GM12878 (cell line): ENCODE results near the gene STXBP5. TPM values are rescaled to one million over a fixed set of nuclear protein-coding genes. Genes with fewer than 3 reads are reported as not detected.

ENCODE experiments used
- ATAC-seq: fragments of 200-7000 bp; cut with Tn5 transposase; 3 replicates; pipeline ENCODE4 v1.9.1; 2020; ENCODE audit warnings: mild to moderate bottlenecking, moderate library complexity
- BruUV-seq: library from RNA; stranded (reverse); fragments of 400-500 nt; replicated peaks from 2 replicates; lab custom pipeline; 2021; lab: Mats Ljungman, UMichigan
- CTCF ChIA-PET: fragments of 300-600 bp; sonication (Branson Sonifier 250); formaldehyde crosslinking; extraction: SDS; loops from one replicate; lab custom pipeline; 2021; ENCODE audit warnings: inconsistent platforms; lab: Yijun Ruan, JAX
- POLR2A ChIA-PET: fragments of 350-600 bp; formaldehyde crosslinking; extraction: SDS; loops from one replicate; lab custom pipeline; 2021; ENCODE audit warnings: inconsistent platforms; lab: Charles Lee
- RAD21 ChIA-PET: fragments of 300-600 bp; sonication (Branson Sonifier 250); formaldehyde crosslinking; loops from one replicate; lab custom pipeline; 2023; ENCODE audit warnings: antibody characterized with exemption; ENCODE audit not compliant: unreplicated experiment; lab: Charles Lee
- SMC1A ChIA-PET: fragments of 300-600 bp; sonication (Branson Sonifier 250); formaldehyde crosslinking; loops from one replicate; lab custom pipeline; 2023; ENCODE audit not compliant: unreplicated experiment, uncharacterized antibody; lab: Charles Lee
- DNase-seq: peaks from one replicate; pipeline ENCODE4 v3.0.0-alpha.2; 2011; ENCODE audit warnings: low read depth, low spot score
- FAIRE-seq: peaks from 3 replicates; lab custom pipeline; 2011; peaks lifted over from hg19 to GRCh38; lab: Jason Lieb, UNC
- H2AFZ ChIP-seq: 2 replicates; pipeline ENCODE4 v1.6.0; 2011; ENCODE audit warnings: low read depth, low read length, control low read depth; ENCODE audit not compliant: control insufficient read depth
- H3K27ac ChIP-seq: 2 replicates; pipeline ENCODE4 v1.5.1; 2011; ENCODE audit warnings: control low read depth; ENCODE audit not compliant: control insufficient read depth, insufficient read depth
- H3K27me3 ChIP-seq, 2 experiments: replicated peaks in 1 of 2; 2 replicates each; pipeline versions ENCODE4 v1.6.0 to v1.6.1; 2011; ENCODE audit warnings: low read length in 1 of 2; ENCODE audit not compliant: control insufficient read depth in 2 of 2, insufficient read depth in 2 of 2
- H3K36me3 ChIP-seq, 2 experiments: 2 replicates each; pipeline ENCODE4 v1.5.1; 2011; ENCODE audit warnings: low read length in 1 of 2; ENCODE audit not compliant: control insufficient read depth in 2 of 2, insufficient read depth in 2 of 2
- H3K4me1 ChIP-seq: 2 replicates; pipeline ENCODE4 v1.6.1; 2011; ENCODE audit warnings: mild to moderate bottlenecking, low read length, moderate library complexity, mixed read lengths; ENCODE audit not compliant: control insufficient read depth, insufficient read depth
- H3K4me2 ChIP-seq: 2 replicates; pipeline ENCODE4 v1.6.0; 2011; ENCODE audit warnings: control low read depth; ENCODE audit not compliant: control insufficient read depth, insufficient read depth
- H3K4me3 ChIP-seq: fragments of 200-600 bp; sonication (generic); 2 replicates; pipeline ENCODE4 v1.5.1; 2016
- H3K79me2 ChIP-seq: 2 replicates; pipeline ENCODE4 v1.6.0; 2011; ENCODE audit warnings: low read length; ENCODE audit not compliant: control insufficient read depth, insufficient read depth
- H3K9ac ChIP-seq: 2 replicates; pipeline ENCODE4 v1.8.0; 2011; ENCODE audit warnings: low read length, control low read depth, mixed read lengths; ENCODE audit not compliant: control insufficient read depth, insufficient read depth
- H3K9me3 ChIP-seq: replicated peaks from 3 replicates; pipeline ENCODE4 v1.5.1; 2011; ENCODE audit warnings: mild to moderate bottlenecking, low read length; ENCODE audit not compliant: control insufficient read depth, insufficient read depth
- H4K20me1 ChIP-seq: 2 replicates; pipeline ENCODE4 v1.6.0; 2011; ENCODE audit not compliant: control insufficient read depth, insufficient read depth
- ATF7 ChIP-seq: fragments of 450-650 bp; IDR thresholded peaks from 2 replicates; pipeline ENCODE4 v1.6.1; 2016; ENCODE audit warnings: low read depth, mild to moderate bottlenecking
- BACH1 ChIP-seq: fragments of 450-650 bp; IDR thresholded peaks from 2 replicates; pipeline ENCODE4 v1.6.1; 2017; ENCODE audit warnings: mild to moderate bottlenecking, borderline replicate concordance
- BRCA1 ChIP-seq: IDR thresholded peaks from 2 replicates; pipeline ENCODE4 v1.6.1; 2011; ENCODE audit warnings: low read depth, low read length, improper control_type of control experiment
- EGR1 ChIP-seq, 2 experiments: IDR thresholded peaks; 1 replicate in 1 of 2; 2 replicates in 1 of 2; pipeline ENCODE4 v1.6.1; 2011 to 2012; ENCODE audit warnings: low read depth in 2 of 2, low read length in 2 of 2, borderline replicate concordance in 1 of 2, mild to moderate bottlenecking in 1 of 2, moderate library complexity in 1 of 2
- EP300 ChIP-seq, 2 experiments: fragments of 150-350 bp in 1 of 2; IDR thresholded peaks; 2 replicates each; pipeline ENCODE4 v1.6.1; 2011 to 2012; ENCODE audit warnings: low read depth in 2 of 2, low read length in 2 of 2, borderline replicate concordance in 1 of 2, improper control_type of control experiment in 1 of 2, inconsistent platforms in 1 of 2; ENCODE audit not compliant: control insufficient read depth in 1 of 2
- MTA3 ChIP-seq: IDR thresholded peaks from 2 replicates; pipeline ENCODE4 v1.6.1; 2012; ENCODE audit warnings: low read length, inconsistent platforms, borderline replicate concordance
- MYC ChIP-seq: IDR thresholded peaks from 2 replicates; pipeline ENCODE4 v1.6.1; 2011; ENCODE audit warnings: mild to moderate bottlenecking, low read length, moderate library complexity, inconsistent platforms; ENCODE audit not compliant: insufficient read depth, insufficient replicate concordance, insufficient read length, severe bottlenecking
- NFYB ChIP-seq: IDR thresholded peaks from 2 replicates; pipeline ENCODE4 v1.6.1; 2011; ENCODE audit warnings: low read depth, mild to moderate bottlenecking, low read length, improper control_type of control experiment, moderate library complexity; ENCODE audit not compliant: insufficient read depth
- SUPT20H ChIP-seq: IDR thresholded peaks from 2 replicates; pipeline ENCODE4 v1.6.1; 2011; ENCODE audit warnings: low read depth, mild to moderate bottlenecking, low read length, moderate library complexity, borderline replicate concordance; ENCODE audit not compliant: control insufficient read depth
- TCF3 ChIP-seq: IDR thresholded peaks from 2 replicates; pipeline ENCODE4 v1.6.1; 2012; ENCODE audit warnings: low read depth, mild to moderate bottlenecking, low read length, borderline replicate concordance; ENCODE audit not compliant: insufficient read depth
- WGBS: methylation state at CpG from one replicate; pipeline ENCODE4 v1.1.6; 2016; ENCODE audit warnings: low lambda C conversion rate; ENCODE audit not compliant: insufficient replicate concordance, insufficient coverage; ENCODE audit errors: missing lambda C conversion rate; 5-methylcytosine and 5-hydroxymethylcytosine counted together
- in situ Hi-C: fragments of 300-500 bp; cut with MboI; formaldehyde crosslinking; loops from 9 replicates; pipeline ENCODE4 v1.14.3; 2018; ENCODE audit warnings: mixed read lengths
- intact Hi-C: fragments of 100-400 bp; cut with micrococcal nuclease; formaldehyde crosslinking; loops from one replicate; pipeline ENCODE4 v1.14.2; 2022; ENCODE audit not compliant: unreplicated experiment
- polyA plus RNA-seq, 11 experiments: library from polyadenylated mRNA; depleted of rRNA in 4 of 11; unstranded in 6 of 11; stranded (reverse) in 5 of 11; fragments of >200 nt; fragmentation: Nextera tagmentation in 4 of 11; fragmentation: Illumina TruSeq in 1 of 11; extraction: Ambion mirVana in 4 of 11; extraction: Trizol in 1 of 11; gene quantifications; 1 replicate in 1 of 11; 2 replicates in 10 of 11; pipeline versions ENCODE4 v1.2.1 to v1.2.3, GENCODE V29; 2011 to 2016; ENCODE audit warnings: inconsistent platforms in 2 of 11, missing spikeins in 2 of 11, low read depth in 1 of 11
- total RNA-seq, 4 experiments: library from RNA; depleted of rRNA in 3 of 4; stranded (reverse); fragments of >200 nt in 3 of 4; fragmentation: Illumina TruSeq in 1 of 4; extraction: Trizol in 1 of 4; gene quantifications; 2 replicates each; pipeline versions ENCODE4 v1.2.1 to v1.2.3, GENCODE V29; 2013 to 2021
- TF ChIP-seq, protein P1 (sequence below): fragments of 450-650 bp; IDR thresholded peaks from 2 replicates; pipeline ENCODE4 v1.6.1; 2017; ENCODE audit warnings: antibody characterized with exemption, mild to moderate bottlenecking, moderate library complexity
- TF ChIP-seq, protein P2 (sequence below): IDR thresholded peaks from 2 replicates; pipeline ENCODE4 v1.6.1; 2011; ENCODE audit warnings: borderline replicate concordance, low read depth, mild to moderate bottlenecking, moderate library complexity, low read length; ENCODE audit not compliant: insufficient read depth, poor library complexity, severe bottlenecking
- TF ChIP-seq, protein P3 (sequence below): IDR thresholded peaks from 2 replicates; pipeline ENCODE4 v1.6.1; 2011; ENCODE audit warnings: mild to moderate bottlenecking, low read depth, low read length, moderate library complexity; ENCODE audit not compliant: insufficient replicate concordance

STXBP5 gene
- total and polyA plus RNA-seq, 10 of the 15 experiments (the other 5 are each of a cell fraction or from before 2014, with no cell fraction given) = 1.4 to 13.2 (median 8.4) TPM

GRCh38 chr6:147179809-147180208 is 24.4 kb upstream of the STXBP5 start:
- no peaks in the 10 kb centered on the region for H3K27me3 ChIP-seq
- no peaks in the 10 kb centered on the region for H3K36me3 ChIP-seq
- POLR2A ChIA-PET = no interaction called here
- SMC1A ChIA-PET = no interaction called here
- no peak for DNase-seq
- no peak for ATAC-seq
- WGBS = 67% methylated on average over 3 of the region's 3 CpGs
- H3K27ac ChIP-seq = no peak overlapping the region
- no peak overlapping the region for H3K9ac ChIP-seq
- no peak overlapping the region for H3K4me3 ChIP-seq
- no peaks in the 10 kb centered on the region for H3K4me1 ChIP-seq
- no peaks in the 10 kb centered on the region for H3K9me3 ChIP-seq
- no peak for FAIRE-seq
- no peaks in the 10 kb centered on the region for H3K79me2 ChIP-seq
- BruUV-seq = no TSS peak
- in situ Hi-C loops (no loop called here), intact Hi-C loops (no loop called here)
- CTCF ChIA-PET = no interaction called here
- RAD21 ChIA-PET = no interaction called here
- no peak overlapping the region for H2AFZ ChIP-seq
- no peak overlapping the region for H3K4me2 ChIP-seq
- H4K20me1 ChIP-seq = no peaks in the 10 kb centered on the region
- TF ChIP-seq TCF3 (no peak), EP300 (IDR thresholded peaks at IDR 0.05; ENCODE audit: borderline replicate concordance in 1 of 2, control insufficient read depth in 1 of 2, low read depth in 2 of 2, low read length in 2 of 2) (no peak), MTA3 (no peak), NFYB (no peak), MYC (no peak), ATF7 (no peak), BRCA1 (no peak), EGR1 (IDR thresholded peaks at IDR 0.05; ENCODE audit: borderline replicate concordance in 1 of 2, low read depth in 2 of 2, low read length in 2 of 2) (no peak), BACH1 (no peak), SUPT20H (no peak)
- TF ChIP-seq, protein P1, sequence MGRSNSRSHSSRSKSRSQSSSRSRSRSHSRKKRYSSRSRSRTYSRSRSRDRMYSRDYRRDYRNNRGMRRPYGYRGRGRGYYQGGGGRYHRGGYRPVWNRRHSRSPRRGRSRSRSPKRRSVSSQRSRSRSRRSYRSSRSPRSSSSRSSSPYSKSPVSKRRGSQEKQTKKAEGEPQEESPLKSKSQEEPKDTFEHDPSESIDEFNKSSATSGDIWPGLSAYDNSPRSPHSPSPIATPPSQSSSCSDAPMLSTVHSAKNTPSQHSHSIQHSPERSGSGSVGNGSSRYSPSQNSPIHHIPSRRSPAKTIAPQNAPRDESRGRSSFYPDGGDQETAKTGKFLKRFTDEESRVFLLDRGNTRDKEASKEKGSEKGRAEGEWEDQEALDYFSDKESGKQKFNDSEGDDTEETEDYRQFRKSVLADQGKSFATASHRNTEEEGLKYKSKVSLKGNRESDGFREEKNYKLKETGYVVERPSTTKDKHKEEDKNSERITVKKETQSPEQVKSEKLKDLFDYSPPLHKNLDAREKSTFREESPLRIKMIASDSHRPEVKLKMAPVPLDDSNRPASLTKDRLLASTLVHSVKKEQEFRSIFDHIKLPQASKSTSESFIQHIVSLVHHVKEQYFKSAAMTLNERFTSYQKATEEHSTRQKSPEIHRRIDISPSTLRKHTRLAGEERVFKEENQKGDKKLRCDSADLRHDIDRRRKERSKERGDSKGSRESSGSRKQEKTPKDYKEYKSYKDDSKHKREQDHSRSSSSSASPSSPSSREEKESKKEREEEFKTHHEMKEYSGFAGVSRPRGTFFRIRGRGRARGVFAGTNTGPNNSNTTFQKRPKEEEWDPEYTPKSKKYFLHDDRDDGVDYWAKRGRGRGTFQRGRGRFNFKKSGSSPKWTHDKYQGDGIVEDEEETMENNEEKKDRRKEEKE = no peak
- TF ChIP-seq, protein P2, sequence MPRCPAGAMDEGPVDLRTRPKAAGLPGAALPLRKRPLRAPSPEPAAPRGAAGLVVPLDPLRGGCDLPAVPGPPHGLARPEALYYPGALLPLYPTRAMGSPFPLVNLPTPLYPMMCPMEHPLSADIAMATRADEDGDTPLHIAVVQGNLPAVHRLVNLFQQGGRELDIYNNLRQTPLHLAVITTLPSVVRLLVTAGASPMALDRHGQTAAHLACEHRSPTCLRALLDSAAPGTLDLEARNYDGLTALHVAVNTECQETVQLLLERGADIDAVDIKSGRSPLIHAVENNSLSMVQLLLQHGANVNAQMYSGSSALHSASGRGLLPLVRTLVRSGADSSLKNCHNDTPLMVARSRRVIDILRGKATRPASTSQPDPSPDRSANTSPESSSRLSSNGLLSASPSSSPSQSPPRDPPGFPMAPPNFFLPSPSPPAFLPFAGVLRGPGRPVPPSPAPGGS = no peak
- TF ChIP-seq, protein P3, sequence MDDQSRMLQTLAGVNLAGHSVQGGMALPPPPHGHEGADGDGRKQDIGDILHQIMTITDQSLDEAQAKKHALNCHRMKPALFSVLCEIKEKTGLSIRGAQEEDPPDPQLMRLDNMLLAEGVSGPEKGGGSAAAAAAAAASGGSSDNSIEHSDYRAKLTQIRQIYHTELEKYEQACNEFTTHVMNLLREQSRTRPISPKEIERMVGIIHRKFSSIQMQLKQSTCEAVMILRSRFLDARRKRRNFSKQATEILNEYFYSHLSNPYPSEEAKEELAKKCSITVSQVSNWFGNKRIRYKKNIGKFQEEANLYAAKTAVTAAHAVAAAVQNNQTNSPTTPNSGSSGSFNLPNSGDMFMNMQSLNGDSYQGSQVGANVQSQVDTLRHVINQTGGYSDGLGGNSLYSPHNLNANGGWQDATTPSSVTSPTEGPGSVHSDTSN = no peak
